ENCODE results near the gene ANO6.
A peak's percentile ranks its signal among the peaks of the same experiment; 100 is the strongest.
"Not testable (repeated sequence)": the region's sequence is repeated elsewhere in the genome, so short reads cannot be mapped to it uniquely, and the experiment has no call there.

The ANO6 gene

DNA sequence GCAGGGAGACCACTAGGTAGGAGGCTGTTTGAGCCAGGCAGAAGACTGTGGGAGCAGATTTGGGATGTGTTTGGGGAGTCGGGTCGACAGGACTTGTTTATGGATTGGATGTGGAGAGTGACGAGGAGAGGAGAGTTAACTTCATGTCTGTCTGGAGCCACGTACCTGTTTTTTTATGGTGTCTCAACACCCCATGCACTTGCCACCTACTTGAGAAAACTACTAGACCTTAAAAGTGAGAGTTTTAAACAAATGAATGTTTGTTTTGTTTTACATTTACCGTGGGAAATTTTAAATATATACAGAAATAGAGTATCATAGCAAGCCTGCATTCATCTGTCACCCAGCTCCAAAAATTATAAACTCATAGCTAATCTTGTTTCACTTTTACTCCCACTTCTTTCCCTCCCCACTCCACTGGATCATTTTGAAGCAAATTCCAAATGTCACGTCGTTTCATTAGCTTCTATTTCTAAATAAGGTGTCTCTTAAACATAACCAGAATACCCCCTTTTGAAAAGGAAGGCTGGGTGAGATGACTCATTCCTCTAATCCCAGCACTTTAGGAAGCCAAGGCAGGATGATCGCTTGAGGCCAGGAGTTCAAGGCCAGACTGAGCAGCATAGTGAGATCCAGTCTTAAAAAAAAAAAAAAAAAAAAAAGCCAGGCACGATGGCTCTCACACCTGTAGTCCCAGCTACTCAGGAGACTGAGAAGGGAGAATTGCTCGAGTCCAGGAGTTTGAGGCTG lies 136.2 kb downstream of the ANO6 start:
- no peak for DNase-seq

DNA sequence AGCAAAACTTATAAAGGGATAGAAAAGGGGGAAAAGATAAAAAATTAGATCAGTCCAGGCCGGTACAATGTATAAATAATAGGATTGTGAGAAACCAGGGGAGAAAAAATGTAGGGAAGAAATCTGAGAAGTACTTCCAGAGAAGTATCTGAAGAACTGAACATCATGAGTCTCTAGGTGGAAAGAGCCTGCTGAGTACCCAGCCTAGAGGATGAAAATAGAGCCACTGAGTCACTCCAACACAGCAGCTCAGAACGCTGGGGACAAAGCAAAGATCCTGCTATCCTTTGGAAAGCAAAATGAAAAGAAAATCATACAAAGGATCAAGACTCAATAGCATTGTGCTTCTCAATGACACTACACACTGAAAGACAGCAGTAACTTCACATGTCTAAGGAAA lies 138.0 kb downstream of the ANO6 start:
- no peak for DNase-seq

- no peak for DNase-seq
Observed at GRCh38 chr12:45354399-45354798, 138.5 kb downstream of the ANO6 start.

DNA sequence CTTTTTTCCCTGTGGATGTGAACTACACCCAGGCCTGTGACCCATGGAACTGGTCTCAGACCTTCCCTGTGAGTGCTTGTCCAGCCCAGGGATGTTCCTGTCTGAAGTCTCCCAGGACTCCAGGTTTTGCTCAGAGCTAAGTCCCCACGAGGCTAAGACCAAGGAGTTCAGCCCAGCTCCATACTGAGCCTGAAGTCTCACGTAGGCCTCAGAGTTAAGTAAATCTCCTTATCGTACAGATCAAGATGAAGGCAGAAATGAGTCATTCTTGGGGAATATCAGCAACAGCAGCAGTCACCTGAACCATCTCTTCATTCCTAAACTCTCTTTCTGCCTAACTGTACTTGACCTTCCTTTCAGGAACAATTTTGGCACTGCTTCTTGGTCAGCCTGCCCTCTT lies 139.8 kb downstream of the ANO6 start:
- no peak for DNase-seq

GRCh38 chr12:45356822-45357538 lies 141.1 kb downstream of the ANO6 start:
- no peak for DNase-seq

DNA sequence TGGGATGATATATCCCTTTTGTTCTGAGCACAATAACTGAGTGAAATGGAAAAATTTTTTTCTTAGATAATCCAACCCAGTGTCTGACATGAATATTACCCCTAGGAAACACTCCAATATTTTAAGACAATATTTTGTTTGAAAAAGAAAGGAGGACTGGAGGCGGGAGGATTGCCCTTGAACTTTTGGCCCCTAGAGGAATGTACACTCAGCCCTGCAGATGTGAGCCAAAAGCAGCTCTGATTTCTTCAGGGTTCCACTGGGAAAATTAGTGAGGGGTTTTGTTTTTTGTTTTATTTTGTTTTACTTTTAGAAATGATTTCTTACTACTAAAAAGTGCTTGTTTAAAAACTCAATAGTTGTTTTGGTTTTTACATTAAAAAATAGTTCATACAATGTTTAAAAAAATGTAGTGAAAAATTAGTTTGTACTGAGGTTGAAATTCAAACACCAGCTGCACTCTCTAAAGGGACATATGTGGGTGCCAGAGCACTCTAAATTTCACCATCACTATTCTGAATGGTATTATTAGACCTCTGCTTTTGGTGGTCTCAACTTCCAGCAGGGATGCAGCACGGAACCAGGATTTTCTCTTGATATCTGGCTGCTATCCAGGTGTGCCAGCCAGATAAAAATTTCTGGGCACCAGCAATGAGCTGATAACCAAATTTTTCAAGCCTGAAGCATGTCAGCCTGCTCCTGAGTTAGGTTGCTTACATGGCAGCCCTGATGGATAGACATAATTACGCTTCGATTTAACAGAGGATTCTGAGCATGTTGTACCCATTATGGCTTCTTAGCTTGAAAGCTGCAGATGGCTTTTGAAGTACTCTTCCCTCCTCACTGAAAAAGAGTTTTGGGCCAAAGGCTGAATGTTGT lies 141.9 kb downstream of the ANO6 start:
- no peak for DNase-seq

- no peak for DNase-seq
Observed at GRCh38 chr12:45362291-45362690, 146.4 kb downstream of the ANO6 start.

DNA sequence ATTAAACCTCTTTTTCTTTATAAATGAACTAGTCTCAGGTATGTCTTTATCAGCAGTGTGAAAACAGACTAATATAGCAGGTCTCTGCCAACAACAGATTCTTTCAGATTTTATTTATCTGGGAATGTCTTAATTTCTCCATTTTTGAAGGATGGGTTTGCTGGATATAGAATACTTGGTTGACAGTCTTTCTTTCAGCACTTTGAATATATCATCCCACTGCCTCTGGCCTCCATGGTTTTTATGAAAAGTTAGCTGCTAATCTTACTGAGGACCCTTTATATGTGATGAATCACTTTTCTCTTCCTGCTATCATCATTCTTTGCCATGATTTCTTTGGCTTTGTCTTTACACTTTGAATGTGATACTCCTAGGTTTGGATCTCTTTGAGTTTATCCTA lies 148.0 kb downstream of the ANO6 start:
- DNase-seq: no peak

DNA sequence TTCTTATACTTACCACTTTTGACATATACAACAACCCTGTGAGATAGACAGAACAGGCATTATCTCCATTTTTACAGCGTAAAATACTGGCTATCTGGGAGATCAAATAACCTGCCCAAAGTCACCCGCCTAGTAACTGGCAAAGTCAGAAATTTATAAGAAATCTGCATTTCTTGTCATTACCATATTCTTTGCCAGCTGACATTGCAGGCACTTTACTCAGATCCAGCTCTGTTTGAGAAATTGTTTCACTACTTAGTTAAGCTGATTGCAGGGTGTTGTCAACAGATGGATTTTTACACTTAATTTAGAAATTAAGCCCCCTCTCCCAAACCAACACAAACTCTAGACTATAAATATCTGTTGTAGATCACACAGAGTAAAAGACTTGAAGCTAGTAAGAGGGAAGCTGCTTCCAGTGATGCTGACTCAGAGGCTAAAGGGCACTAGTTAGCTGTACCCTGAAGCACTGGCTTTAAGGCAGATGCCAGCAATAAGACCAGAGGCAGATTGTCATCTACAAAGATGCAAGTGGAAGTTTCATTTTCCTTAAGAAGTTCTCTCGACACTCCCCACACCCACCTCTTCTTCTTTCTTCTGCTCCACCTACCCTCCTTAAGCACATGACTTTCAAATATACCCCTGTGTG lies 153.1 kb downstream of the ANO6 start:
- no peak for DNase-seq

DNA sequence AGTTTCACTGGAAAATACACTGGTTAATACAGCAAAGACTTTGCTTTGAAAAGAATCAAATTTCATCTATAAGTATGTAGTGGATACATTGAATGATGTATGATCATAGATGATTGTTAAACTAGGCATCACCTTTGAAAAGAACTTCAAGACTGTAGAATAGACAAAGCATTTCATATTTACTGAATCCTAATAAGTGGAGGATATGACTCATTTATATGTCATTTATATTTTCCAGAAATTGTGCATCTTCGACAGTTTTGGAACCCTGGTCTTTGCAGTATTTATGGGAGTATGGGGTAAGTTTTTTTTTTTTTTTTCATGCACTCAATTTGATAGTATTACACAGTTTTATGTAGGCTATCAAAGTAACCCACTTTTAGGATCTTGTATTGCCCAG lies 161.9 kb downstream of the ANO6 start:
- no peak for DNase-seq

- no peak for DNase-seq
Observed at GRCh38 chr12:45379261-45379660, 163.4 kb downstream of the ANO6 start.

- DNase-seq: no peak
Observed at GRCh38 chr12:45381351-45381750, 165.5 kb downstream of the ANO6 start.

- DNase-seq: peak in 1 of 2 donors; percentile 12
Observed at GRCh38 chr12:45388545-45388944, 172.7 kb downstream of the ANO6 start.

DNA sequence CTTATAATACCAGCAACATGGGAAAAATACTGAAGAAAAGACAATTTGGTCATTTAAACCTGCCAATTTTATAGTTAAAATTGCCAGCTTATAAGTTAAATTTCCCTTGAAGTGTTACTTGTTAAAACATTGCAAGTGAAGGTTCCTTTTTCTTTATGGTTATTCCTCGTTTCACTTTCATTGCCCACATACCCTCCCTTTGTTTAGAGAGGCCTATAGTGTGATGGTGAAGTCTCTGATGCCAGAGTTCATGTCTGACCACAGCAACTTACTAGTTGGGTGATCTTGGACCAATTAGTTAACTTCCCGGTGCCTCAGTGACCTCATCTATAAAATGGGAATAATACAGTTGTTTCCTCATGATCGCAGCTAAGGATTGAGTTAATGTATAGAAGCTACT lies 173.5 kb downstream of the ANO6 start:
- DNase-seq: no peak

- DNase-seq: not testable (repeated sequence)
Observed at GRCh38 chr12:45397499-45397898, 181.6 kb downstream of the ANO6 start.

DNA sequence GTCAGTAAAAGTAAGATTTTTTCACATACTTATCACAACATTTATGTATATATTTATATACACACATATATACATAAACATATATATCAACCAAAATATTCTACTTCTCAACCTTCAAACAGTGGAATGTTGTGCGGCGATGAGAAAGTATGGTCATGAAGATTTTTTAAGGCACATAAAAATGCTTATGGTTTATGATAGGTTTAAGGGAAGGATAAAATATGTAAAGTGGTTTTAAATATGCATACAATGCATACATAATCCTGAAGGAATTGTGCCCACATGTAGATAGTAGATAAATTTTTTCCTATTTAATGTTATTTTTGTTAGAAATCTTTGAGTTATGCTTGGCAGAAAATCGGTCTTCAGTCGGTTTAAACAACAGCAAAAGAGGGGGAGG lies 182.7 kb downstream of the ANO6 start:
- no peak for DNase-seq

DNA sequence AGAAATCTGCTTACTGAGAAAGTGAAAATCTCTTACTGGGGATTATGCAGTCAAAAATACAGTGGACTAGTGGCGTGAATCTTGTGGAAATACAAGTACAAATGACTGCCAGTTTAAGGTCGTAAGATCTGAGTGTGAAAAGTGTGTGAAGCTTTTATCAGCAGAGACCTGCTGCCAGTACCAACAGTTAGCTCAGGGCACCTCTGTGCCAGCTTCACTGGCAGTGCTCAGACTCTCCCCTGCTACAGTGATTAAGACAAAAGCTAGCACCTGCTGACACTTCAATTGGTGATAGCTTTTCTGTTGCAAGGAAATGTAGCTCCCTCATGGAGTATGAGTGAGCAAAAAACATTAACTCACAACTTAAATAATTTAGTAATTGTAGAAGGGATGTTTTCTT lies 185.1 kb downstream of the ANO6 start:
- no peak for DNase-seq

GRCh38 chr12:45402288-45402687 lies 186.4 kb downstream of the ANO6 start:
- DNase-seq: no peak

- no peak for DNase-seq
Observed at GRCh38 chr12:45406988-45407850, 191.3 kb downstream of the ANO6 start.

DNA sequence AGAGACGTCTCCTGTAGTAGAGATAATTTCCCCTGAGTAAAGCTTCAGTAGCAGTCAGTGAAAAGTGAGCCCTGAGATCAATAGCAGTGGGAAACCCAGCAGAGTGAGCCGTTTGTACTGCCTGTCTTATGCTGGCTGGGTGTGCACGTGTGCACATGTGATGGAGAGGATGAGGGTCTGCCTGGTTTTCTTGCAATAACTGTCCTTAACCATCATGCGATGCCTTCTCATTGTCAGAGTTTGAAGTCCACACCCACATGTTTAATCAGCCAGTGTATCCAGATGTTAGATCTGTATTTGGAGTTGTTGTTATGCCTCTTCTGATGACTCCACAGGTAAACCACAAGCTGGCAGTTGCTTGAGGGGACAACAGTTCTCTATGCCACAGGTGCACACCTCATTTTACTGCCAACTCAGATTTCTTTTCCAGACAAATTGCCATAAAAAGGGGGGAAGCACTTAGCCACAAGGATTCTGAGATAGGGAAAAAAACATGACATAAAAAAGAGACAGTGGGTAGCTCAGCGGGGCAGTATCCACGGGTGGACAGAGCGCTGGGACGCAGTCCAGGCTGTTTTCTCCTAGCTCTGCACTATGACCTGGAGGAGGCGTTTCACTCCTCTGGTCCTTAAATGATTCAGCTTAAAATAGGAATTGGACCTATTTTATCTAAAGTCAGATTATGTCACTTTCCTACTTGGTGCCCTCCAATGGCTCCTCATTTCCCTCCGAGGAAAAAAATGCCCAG lies 192.3 kb downstream of the ANO6 start:
- no peak for DNase-seq

GRCh38 chr12:45408729-45409114 lies 192.8 kb downstream of the ANO6 start:
- DNase-seq: no peak

Measured in CD4-positive, alpha-beta T cell treated with Interferon alpha-2 for 1 hour (primary cell).